Measurements from ENCODE around the gene ALKBH1. TPM values are rescaled to one million over a fixed set of nuclear protein-coding genes. Genes with fewer than 3 reads are reported as not detected.
"Not testable (repeated sequence)": the region's sequence is repeated elsewhere in the genome, so short reads cannot be mapped to it uniquely, and the experiment has no call there.

Gene ALKBH1
- total and polyA plus RNA-seq, 2 donors (not counting 1 experiment from before 2014, with no cell fraction given): 11.5 to 12.1 TPM

GRCh38 chr14:77663293-77663692, 44.5 kb downstream of the ALKBH1 start:
- no peaks in the 10 kb centered on the region for H4K20me1 ChIP-seq (ENCODE audit: control insufficient read depth, extremely low read depth, insufficient read depth, low read length)
- H3K4me2 ChIP-seq (ENCODE audit: extremely low read depth, insufficient read depth, low read length): no peak overlapping the region
- H3K27me3 ChIP-seq (ENCODE audit: control insufficient read depth, insufficient read depth, low read length): no peaks in the 10 kb centered on the region
- H3K27ac ChIP-seq (ENCODE audit: insufficient read depth, low read length): no peak overlapping the region
- no peak for TF ChIP-seq CTCF (conservative IDR thresholded peaks at IDR 0.05 in 1 of 2, IDR thresholded peaks at IDR 0.05 in 1 of 2; ENCODE audit: low read depth in 1 of 2, low read length in 2 of 2)
- H3K4me1 ChIP-seq (ENCODE audit: control insufficient read depth, extremely low read depth, insufficient read depth, low read length): no peaks in the 10 kb centered on the region
- no peaks in the 10 kb centered on the region for H3K36me3 ChIP-seq (ENCODE audit: control insufficient read depth, insufficient read depth, low read length)
- no peak overlapping the region for H3K4me3 ChIP-seq (replicated peaks in 1 of 4; ENCODE audit: control extremely low read depth in 1 of 4, insufficient read depth in 1 of 4, low read depth in 3 of 4, low read length in 4 of 4)
- H3K9ac ChIP-seq (ENCODE audit: insufficient read depth, low read length): no peak overlapping the region
- peak in 1 of 2 donors; percentile 47 for DNase-seq (ENCODE audit: low read depth in 2 of 2)
- H2AFZ ChIP-seq (ENCODE audit: low read length): no peak overlapping the region
- H3K79me2 ChIP-seq (ENCODE audit: control insufficient read depth, insufficient read depth, low read length): no peaks in the 10 kb centered on the region
- H3K9me3 ChIP-seq (ENCODE audit: control insufficient read depth, insufficient read depth, low read depth, low read length): no peaks in the 10 kb centered on the region

- H3K27me3 ChIP-seq (ENCODE audit: control insufficient read depth, insufficient read depth, low read length); H3K9ac ChIP-seq (ENCODE audit: insufficient read depth, low read length); H3K4me3 ChIP-seq (replicated peaks in 1 of 4; ENCODE audit: control extremely low read depth in 1 of 4, insufficient read depth in 1 of 4, low read depth in 3 of 4, low read length in 4 of 4); H3K4me1 ChIP-seq (ENCODE audit: control insufficient read depth, extremely low read depth, insufficient read depth, low read length); DNase-seq (ENCODE audit: low read depth in 2 of 2); H3K4me2 ChIP-seq (ENCODE audit: extremely low read depth, insufficient read depth, low read length); H3K9me3 ChIP-seq (ENCODE audit: control insufficient read depth, insufficient read depth, low read depth, low read length); H3K36me3 ChIP-seq (ENCODE audit: control insufficient read depth, insufficient read depth, low read length); H4K20me1 ChIP-seq (ENCODE audit: control insufficient read depth, extremely low read depth, insufficient read depth, low read length); H3K27ac ChIP-seq (ENCODE audit: insufficient read depth, low read length); H3K79me2 ChIP-seq (ENCODE audit: control insufficient read depth, insufficient read depth, low read length); H2AFZ ChIP-seq (ENCODE audit: low read length): not testable (repeated sequence)
Measured at GRCh38 chr14:77661562-77661961, 46.3 kb downstream of the ALKBH1 start.

GRCh38 chr14:77660754-77661153, 47.1 kb downstream of the ALKBH1 start:
- TF ChIP-seq CTCF (conservative IDR thresholded peaks at IDR 0.05 in 1 of 2, IDR thresholded peaks at IDR 0.05 in 1 of 2; ENCODE audit: low read depth in 1 of 2, low read length in 2 of 2) (no peak), EZH2 (IDR thresholded peaks at IDR 0.05; ENCODE audit: low read length, missing control alignments) (no peak)
- Histone ChIP-seq H4K20me1 (ENCODE audit: control insufficient read depth, extremely low read depth, insufficient read depth, low read length) (no peaks in the 10 kb centered on the region), H3K9me3 (ENCODE audit: control insufficient read depth, insufficient read depth, low read depth, low read length) (no peaks in the 10 kb centered on the region), H3K27ac (ENCODE audit: insufficient read depth, low read length) (no peak overlapping the region), H3K4me3 (replicated peaks in 1 of 4; ENCODE audit: control extremely low read depth in 1 of 4, insufficient read depth in 1 of 4, low read depth in 3 of 4, low read length in 4 of 4) (no peak overlapping the region), H3K9ac (ENCODE audit: insufficient read depth, low read length) (no peak overlapping the region), H3K79me2 (ENCODE audit: control insufficient read depth, insufficient read depth, low read length) (no peaks in the 10 kb centered on the region), H3K4me2 (ENCODE audit: extremely low read depth, insufficient read depth, low read length) (no peak overlapping the region), H3K4me1 (ENCODE audit: control insufficient read depth, extremely low read depth, insufficient read depth, low read length) (no peaks in the 10 kb centered on the region), H3K27me3 (ENCODE audit: control insufficient read depth, insufficient read depth, low read length) (no peaks in the 10 kb centered on the region), H3K36me3 (ENCODE audit: control insufficient read depth, insufficient read depth, low read length) (no peaks in the 10 kb centered on the region), H2AFZ (ENCODE audit: low read length) (no peak overlapping the region)
- peak in 1 of 2 donors; percentile 41 for DNase-seq (ENCODE audit: low read depth in 2 of 2)
